D721Med (cell line): ENCODE measurements around the gene TUBA4B.
"Not testable (repeated sequence)": the region's sequence is repeated elsewhere in the genome, so short reads cannot be mapped to it uniquely, and the experiment has no call there.

ENCODE experiments used
- DNase-seq: peaks from one replicate; pipeline ENCODE4 v3.0.0; 2011; ENCODE audit warnings: low spot score; ENCODE audit not compliant: insufficient read length
- FAIRE-seq: peaks from 2 replicates; lab custom pipeline; 2011; peaks lifted over from hg19 to GRCh38; lab: Jason Lieb, UNC
- TF ChIP-seq, protein P1 (sequence below): IDR thresholded peaks from 2 replicates; pipeline ENCODE4 v1.5.1; 2012; ENCODE audit warnings: mild to moderate bottlenecking, control low read depth; ENCODE audit not compliant: insufficient read depth; ENCODE audit errors: missing control alignments

Gene TUBA4B

DNA sequence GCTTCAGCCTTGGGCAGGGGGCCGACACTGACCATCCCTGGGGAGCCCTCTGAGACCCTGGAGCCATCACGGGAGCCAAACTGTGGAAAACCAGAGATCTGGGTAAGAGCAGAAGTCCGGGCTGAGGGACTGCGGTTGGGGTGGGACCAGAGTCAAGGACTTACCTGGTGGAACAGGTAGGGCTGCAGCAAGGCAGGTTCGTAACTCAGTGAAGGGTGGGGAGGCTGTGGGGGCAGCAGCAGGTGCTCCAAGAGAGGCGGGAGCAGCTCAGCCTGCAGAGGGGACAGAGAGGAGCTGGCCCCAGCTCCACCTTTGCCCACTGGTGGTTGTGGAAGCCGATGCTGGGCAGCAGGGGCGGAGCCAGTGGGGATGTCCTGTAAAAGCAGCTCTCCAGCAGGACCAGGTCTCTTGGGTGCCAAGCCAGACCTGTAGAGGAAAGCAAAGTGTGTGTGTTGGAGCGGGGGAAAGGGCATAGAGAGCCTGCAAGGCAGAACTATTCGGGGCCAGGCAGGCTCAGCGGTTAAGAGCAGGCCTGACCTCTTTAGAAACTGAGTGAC lies 49.4 kb downstream of the TUBA4B start:
- TF ChIP-seq, protein P1, sequence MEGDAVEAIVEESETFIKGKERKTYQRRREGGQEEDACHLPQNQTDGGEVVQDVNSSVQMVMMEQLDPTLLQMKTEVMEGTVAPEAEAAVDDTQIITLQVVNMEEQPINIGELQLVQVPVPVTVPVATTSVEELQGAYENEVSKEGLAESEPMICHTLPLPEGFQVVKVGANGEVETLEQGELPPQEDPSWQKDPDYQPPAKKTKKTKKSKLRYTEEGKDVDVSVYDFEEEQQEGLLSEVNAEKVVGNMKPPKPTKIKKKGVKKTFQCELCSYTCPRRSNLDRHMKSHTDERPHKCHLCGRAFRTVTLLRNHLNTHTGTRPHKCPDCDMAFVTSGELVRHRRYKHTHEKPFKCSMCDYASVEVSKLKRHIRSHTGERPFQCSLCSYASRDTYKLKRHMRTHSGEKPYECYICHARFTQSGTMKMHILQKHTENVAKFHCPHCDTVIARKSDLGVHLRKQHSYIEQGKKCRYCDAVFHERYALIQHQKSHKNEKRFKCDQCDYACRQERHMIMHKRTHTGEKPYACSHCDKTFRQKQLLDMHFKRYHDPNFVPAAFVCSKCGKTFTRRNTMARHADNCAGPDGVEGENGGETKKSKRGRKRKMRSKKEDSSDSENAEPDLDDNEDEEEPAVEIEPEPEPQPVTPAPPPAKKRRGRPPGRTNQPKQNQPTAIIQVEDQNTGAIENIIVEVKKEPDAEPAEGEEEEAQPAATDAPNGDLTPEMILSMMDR: no peak
- no peak for DNase-seq
- FAIRE-seq: no peak

DNA sequence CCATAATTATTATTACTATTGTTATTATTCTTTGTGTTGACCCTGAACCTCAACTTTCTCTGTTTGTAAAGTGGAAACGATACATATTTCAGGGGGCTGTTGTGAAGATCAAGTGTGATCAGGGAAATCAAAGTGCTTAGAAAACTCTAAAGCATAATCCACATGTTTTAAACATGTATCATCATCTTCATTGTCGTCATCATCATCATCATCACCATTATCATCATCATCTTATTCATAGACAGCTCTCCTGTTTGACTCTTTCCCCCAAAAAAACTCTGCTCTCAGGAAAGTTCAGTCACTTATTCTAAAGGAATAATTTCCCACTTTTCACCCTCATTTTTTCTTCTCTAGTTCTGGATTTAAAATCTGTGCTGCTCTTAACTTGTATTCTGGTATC lies 51.2 kb downstream of the TUBA4B start:
- DNase-seq (no peak), FAIRE-seq (no peak)
- TF ChIP-seq, protein P1: no peak

DNA sequence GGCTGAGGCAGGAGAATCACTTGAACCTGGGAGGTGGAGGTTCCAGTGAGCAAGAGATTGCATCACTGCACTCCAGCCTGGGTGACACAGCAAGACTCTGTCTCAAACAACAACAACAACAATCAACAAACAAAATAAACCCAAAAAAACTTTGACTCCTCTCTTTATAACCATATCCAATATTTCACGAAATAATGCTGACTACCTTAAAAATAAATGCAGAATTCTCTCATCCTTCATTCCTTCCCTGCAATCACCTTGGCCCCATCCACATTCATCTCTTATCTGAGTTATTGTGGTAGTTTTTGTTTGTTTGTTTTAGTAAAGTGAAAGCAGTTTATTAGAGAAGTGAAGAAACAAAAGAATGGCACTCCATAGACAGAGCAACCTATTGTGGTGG lies 53.0 kb downstream of the TUBA4B start:
- no peak for FAIRE-seq
- TF ChIP-seq, protein P1: no peak
- DNase-seq: no peak

DNA sequence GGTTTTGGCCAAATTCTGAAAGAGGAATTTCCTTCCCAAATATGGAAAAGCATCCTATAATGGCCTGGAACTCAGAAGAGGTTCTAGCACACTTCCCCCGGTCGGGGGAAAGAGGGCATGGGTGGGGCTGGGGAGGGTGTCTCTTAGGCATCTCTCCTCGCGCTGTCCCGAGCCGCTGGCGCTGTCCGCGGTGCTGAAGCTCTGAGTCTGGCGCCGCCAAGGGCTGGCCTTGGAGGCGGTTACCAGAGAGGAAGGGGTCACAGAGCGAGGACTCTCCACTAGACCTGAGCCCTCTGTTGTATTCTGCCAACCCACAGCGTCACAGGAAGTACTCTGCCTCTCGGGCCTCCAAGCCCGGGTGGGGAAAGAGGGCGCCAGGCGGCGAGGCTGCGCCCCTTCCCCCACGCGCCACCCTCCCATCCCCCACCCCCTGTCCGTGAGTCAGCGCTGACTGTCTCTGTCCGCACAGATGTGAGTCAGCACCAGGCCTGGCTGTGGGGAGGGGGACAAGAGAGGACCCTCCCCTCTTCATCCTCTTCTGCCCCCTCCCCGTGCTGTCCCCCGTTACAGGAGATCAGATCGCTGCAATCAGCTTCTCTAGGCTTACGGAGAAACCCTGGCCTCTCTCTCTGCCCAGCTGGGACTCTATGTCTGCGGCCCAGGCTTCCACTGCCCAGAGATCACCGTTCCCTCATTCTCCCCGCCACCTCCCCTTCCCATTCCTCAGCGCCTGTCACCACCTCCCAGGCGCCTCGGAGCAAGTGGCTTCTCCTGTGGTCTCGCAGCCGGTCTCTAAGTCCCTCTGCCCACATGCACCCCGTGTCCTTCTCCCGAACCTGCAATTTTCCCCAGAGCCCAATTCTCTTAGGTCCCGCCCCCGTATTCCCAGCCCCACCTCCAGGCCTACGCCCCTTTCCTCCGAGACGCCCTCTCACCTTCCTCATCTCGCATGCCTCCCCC lies 55.4 kb downstream of the TUBA4B start:
- TF ChIP-seq, protein P1: no peak
- no peak for FAIRE-seq
- no peak for DNase-seq

DNA sequence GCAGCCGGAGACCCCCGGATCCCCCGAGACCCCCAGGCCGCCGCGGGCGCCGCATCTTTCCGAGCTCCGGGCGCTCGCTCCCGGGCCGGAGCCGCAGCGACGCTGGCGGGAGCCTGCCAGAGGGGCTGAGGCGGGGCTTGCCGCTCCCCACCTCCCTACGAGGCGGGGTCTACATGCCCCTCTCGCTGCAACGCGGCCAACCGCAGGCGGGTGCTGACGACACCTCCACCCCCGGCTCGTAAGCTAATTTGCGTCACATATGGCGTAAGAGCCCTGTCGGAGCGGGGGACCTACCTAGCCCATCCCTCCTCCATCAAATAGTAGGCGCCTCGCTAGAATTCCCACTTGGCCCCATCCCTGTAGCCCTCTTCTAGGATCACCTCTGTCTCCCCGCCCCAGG lies 56.2 kb downstream of the TUBA4B start, which contains the start of gene PTPRN:
PTPRN (minus strand) TSS at position 124 of the 400 bp plus-strand sequence; CDS start at position 55, 69 bp downstream.
- DNase-seq: peak; percentile 88
- no peak for FAIRE-seq
- TF ChIP-seq, protein P1: no peak

DNA sequence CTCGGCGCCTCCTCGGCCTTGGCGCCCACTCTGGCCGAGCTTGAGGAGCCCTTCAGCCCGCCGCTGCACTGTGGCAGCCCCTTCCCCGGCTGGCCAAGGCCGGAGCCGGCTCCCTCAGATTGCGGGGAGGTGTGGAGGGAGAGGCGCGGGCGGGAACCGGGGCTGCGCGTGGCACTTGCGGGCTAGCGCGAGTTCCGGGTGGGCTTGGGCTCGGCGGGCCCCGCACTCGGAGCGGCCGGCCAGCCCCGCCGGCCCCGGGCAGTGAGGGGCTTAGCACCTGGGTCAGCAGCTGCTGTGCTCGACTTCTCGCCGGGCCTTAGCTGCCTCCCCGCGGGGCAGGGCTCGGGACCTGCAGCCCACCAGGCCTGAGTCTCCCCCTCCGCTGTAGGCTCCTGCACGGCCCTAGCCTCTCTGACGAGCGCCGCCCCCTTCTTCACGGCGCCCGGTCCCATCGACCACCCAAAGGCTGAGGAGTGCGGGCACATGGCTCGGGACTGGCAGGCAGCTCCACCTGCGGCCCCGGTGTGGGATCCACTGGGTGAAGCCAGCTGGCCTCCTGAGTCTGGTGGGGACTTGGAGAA lies 59.7 kb downstream of the TUBA4B start:
- not testable (repeated sequence) for FAIRE-seq, DNase-seq

DNA sequence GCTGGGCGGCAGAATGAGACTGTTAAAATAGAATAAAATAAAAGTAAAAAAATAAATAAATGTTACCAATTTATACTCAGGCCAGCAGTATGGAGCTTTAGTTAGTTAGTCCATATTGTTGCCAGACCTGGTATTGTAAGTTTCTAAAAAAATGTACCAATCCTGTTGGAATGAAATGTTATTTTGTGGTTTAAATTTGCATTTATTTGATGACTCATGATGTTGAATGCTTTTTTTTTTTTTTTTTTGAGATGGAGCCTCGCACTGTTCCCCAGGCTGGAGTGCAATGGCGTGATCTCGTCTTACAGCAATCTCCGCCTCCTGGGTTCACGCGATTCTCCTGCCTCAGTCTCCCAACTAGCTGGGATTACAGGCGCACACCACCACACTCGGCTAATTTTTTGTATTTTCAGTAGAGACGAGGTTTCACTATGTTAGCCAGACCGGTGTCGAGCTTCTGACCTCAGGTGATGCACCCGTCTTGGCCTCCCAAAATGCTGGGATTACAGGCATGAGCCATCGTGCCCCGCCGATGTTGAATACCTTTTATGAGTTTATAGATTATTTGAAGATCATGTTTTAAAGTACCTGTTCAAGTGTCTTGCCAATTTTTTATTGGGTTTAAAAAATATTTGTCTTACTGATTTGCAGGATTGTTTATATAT lies 61.9 kb downstream of the TUBA4B start:
- no peak for FAIRE-seq
- TF ChIP-seq, protein P1: no peak

More for the DNA sequence above, 61.9 kb downstream of the TUBA4B start:
- no peak for DNase-seq
